HCT116 (cell line): ENCODE results near the gene SLC22A15. TPM values are rescaled to one million over a fixed set of nuclear protein-coding genes. Genes with fewer than 3 reads are reported as not detected.

Experiments
- ATAC-seq: fragments of 200-7000 bp; cut with Tn5 transposase; 2 replicates; pipeline ENCODE4 v1.9.1; 2020; ENCODE audit warnings: mild to moderate bottlenecking, moderate library complexity
- BruUV-seq: library from RNA; stranded (reverse); fragments of 400-500 nt; replicated peaks from 2 replicates; lab custom pipeline; 2021; lab: Mats Ljungman, UMichigan
- CTCF ChIA-PET: fragments of 300-600 bp; sonication (Branson Sonifier 250); formaldehyde crosslinking; loops from one replicate; lab custom pipeline; 2021; ENCODE audit warnings: antibody characterized with exemption; lab: Charles Lee
- POLR2A ChIA-PET: fragments of 300-600, 350-600 bp; sonication (Branson Sonifier 250); formaldehyde crosslinking; loops from one replicate; lab custom pipeline; 2021; ENCODE audit warnings: antibody characterized with exemption; lab: Charles Lee
- RAD21 ChIA-PET, 2 experiments: fragments of 300-600 bp; sonication (Branson Sonifier 250); formaldehyde crosslinking; loops; one replicate each; lab custom pipeline; 2023; ENCODE audit warnings: low total read pairs in 2 of 2; ENCODE audit not compliant: uncharacterized antibody in 2 of 2, unreplicated experiment in 2 of 2, low non-redundant PET in 1 of 2; lab: Charles Lee
- DNase-seq: peaks from one replicate; pipeline ENCODE4 v3.0.0-alpha.2; 2010; ENCODE audit warnings: low read depth, low spot score
- H2AFZ ChIP-seq: fragments of 200-600 bp; shearing (Covaris generic), sonication (generic); 2 replicates; pipeline ENCODE4 v1.6.1; 2017; ENCODE audit warnings: low read depth, mixed run types, mixed read lengths, antibody characterized with exemption, low read length; ENCODE audit not compliant: poor library complexity, severe bottlenecking
- H3K27ac ChIP-seq: 2 replicates; pipeline ENCODE4 v1.5.1; 2012; ENCODE audit warnings: low read depth, low read length
- H3K27me3 ChIP-seq: fragments of 200-600 bp; sonication (generic); 2 replicates; pipeline ENCODE4 v1.6.1; 2016; ENCODE audit warnings: mixed run types, low read length, mixed read lengths; ENCODE audit not compliant: insufficient read depth
- H3K36me3 ChIP-seq, 2 experiments: fragments of 200-500 bp in 1 of 2; fragments of 200-600 bp in 1 of 2; sonication (Bioruptor generic) in 1 of 2; sonication (generic) in 1 of 2; 2 replicates each; pipeline versions ENCODE4 v1.5.1 to v1.6.1; 2014 to 2016; ENCODE audit warnings: low read length in 2 of 2, inconsistent platforms in 1 of 2, mixed read lengths in 1 of 2, mixed run types in 1 of 2; ENCODE audit not compliant: insufficient read depth in 2 of 2, control insufficient read depth in 1 of 2
- H3K4me1 ChIP-seq, 2 experiments: fragments of 200-600 bp in 1 of 2; sonication (generic) in 1 of 2; 2 replicates each; pipeline versions ENCODE4 v1.5.1 to v1.6.1; 2012 to 2017; ENCODE audit warnings: low read length in 2 of 2, inconsistent platforms in 1 of 2, mild to moderate bottlenecking in 1 of 2, mixed read lengths in 1 of 2, mixed run types in 1 of 2, moderate library complexity in 1 of 2; ENCODE audit not compliant: insufficient read depth in 2 of 2, control insufficient read depth in 1 of 2
- H3K4me2 ChIP-seq: fragments of 200-600 bp; sonication (generic); 2 replicates; pipeline ENCODE4 v1.6.1; 2017; ENCODE audit warnings: mixed run types, low read length, mixed read lengths
- H3K4me3 ChIP-seq, 2 experiments: fragments of 200-600 bp in 1 of 2; sonication (generic) in 1 of 2; replicated peaks in 1 of 2; 2 replicates each; pipeline ENCODE4 v1.5.1; 2011 to 2016; ENCODE audit warnings: low read length in 2 of 2, control low read depth in 1 of 2, low read depth in 1 of 2, mild to moderate bottlenecking in 1 of 2, mixed read lengths in 1 of 2, mixed run types in 1 of 2
- H3K79me2 ChIP-seq: fragments of 200-600 bp; sonication (generic); 2 replicates; pipeline ENCODE4 v1.6.1; 2017; ENCODE audit warnings: mild to moderate bottlenecking, mixed run types, low read length, moderate library complexity, mixed read lengths; ENCODE audit not compliant: insufficient read depth
- H3K9ac ChIP-seq: fragments of 200-600 bp; sonication (generic); 2 replicates; pipeline ENCODE4 v1.6.1; 2016; ENCODE audit warnings: low read length, mixed read lengths
- H3K9me2 ChIP-seq: fragments of 200-600 bp; sonication (generic), shearing (Covaris generic); 2 replicates; pipeline ENCODE4 v1.6.1; 2017; ENCODE audit warnings: mixed run types, mild to moderate bottlenecking, moderate library complexity; ENCODE audit not compliant: insufficient read depth
- H3K9me3 ChIP-seq, 2 experiments: fragments of 200-500 bp in 1 of 2; fragments of 200-600 bp in 1 of 2; sonication (Bioruptor generic) in 1 of 2; sonication (generic) in 1 of 2; 2 replicates each; pipeline ENCODE4 v1.6.1; 2014 to 2017; ENCODE audit warnings: low read length in 2 of 2, mixed read lengths in 2 of 2, inconsistent platforms in 1 of 2, low read depth in 1 of 2, mild to moderate bottlenecking in 1 of 2, mixed run types in 1 of 2, moderate library complexity in 1 of 2; ENCODE audit not compliant: control insufficient read depth in 1 of 2, insufficient read depth in 1 of 2
- H4K20me1 ChIP-seq: fragments of 200-600 bp; sonication (generic), shearing (Covaris generic); 2 replicates; pipeline ENCODE4 v1.6.1; 2017; ENCODE audit warnings: mixed run types, mild to moderate bottlenecking, moderate library complexity; ENCODE audit not compliant: insufficient read depth
- CBX3 ChIP-seq: IDR thresholded peaks from 2 replicates; pipeline ENCODE4 v1.6.1; 2012; ENCODE audit warnings: low read depth
- EGR1 ChIP-seq: IDR thresholded peaks from 2 replicates; pipeline ENCODE4 v1.6.1; 2012; ENCODE audit warnings: low read depth
- ELF1 ChIP-seq: IDR thresholded peaks from 2 replicates; pipeline ENCODE4 v1.6.1; 2012; ENCODE audit warnings: low read depth, borderline replicate concordance
- EZH2 ChIP-seq: fragments of 200-600 bp; sonication (generic); IDR thresholded peaks from 2 replicates; pipeline ENCODE4 v1.6.1; 2017; ENCODE audit warnings: antibody characterized with exemption, mixed run types
- POLR2A ChIP-seq: IDR thresholded peaks from 2 replicates; pipeline ENCODE4 v1.7.0; 2011; ENCODE audit warnings: borderline replicate concordance; ENCODE audit not compliant: insufficient read depth, insufficient read length; ENCODE audit errors: extremely low read depth
- POLR2AphosphoS5 ChIP-seq: IDR thresholded peaks from 2 replicates; pipeline ENCODE4 v1.6.1; 2011; ENCODE audit warnings: mild to moderate bottlenecking, low read depth, low read length, moderate library complexity
- SIN3A ChIP-seq: IDR thresholded peaks from 2 replicates; pipeline ENCODE4 v1.6.1; 2012; ENCODE audit warnings: low read depth
- SRF ChIP-seq: IDR thresholded peaks from 2 replicates; pipeline ENCODE4 v1.6.1; 2012; ENCODE audit warnings: low read depth
- TCF7L2 ChIP-seq: IDR thresholded peaks from 2 replicates; pipeline ENCODE4 v1.7.0; 2011; ENCODE audit warnings: borderline replicate concordance, inconsistent platforms; ENCODE audit not compliant: insufficient read depth, insufficient read length; ENCODE audit errors: extremely low read depth
- YY1 ChIP-seq: IDR thresholded peaks from 2 replicates; pipeline ENCODE4 v1.6.1; 2011; ENCODE audit warnings: low read length, low read depth, moderate library complexity, mild to moderate bottlenecking; ENCODE audit not compliant: insufficient replicate concordance; ENCODE audit errors: extremely low read depth
- ZFX ChIP-seq: fragments of 450-650 bp; IDR thresholded peaks from 2 replicates; pipeline ENCODE4 v1.6.1; 2017
- intact Hi-C: fragments of 100-400 bp; cut with micrococcal nuclease; formaldehyde crosslinking; loops from 2 replicates; pipeline ENCODE4 v1.10.0; 2022
- total RNA-seq: library from RNA; stranded (reverse); gene quantifications from one replicate; pipeline ENCODE4 v1.2.1, GENCODE V29; 2021; ENCODE audit not compliant: unreplicated experiment
- TF ChIP-seq, protein P1 (sequence below): IDR thresholded peaks from 2 replicates; pipeline ENCODE4 v1.6.1; 2012
- TF ChIP-seq, protein P2 (sequence below): IDR thresholded peaks from 2 replicates; pipeline ENCODE4 v1.6.1; 2012
- TF ChIP-seq, protein P3 (sequence below): IDR thresholded peaks from 2 replicates; pipeline ENCODE4 v1.6.1; 2011; ENCODE audit warnings: mild to moderate bottlenecking, low read length, moderate library complexity; ENCODE audit not compliant: insufficient replicate concordance; ENCODE audit errors: extremely low read depth
- TF ChIP-seq, protein P4 (sequence below), 3 experiments: fragments of 200-600 bp in 1 of 3; sonication (generic) in 1 of 3; IDR thresholded peaks in 2 of 3; conservative IDR thresholded peaks in 1 of 3; 2 replicates each; pipeline ENCODE4 v1.5.1; 2012 to 2017; ENCODE audit warnings: low read depth in 2 of 3, low read length in 2 of 3, antibody characterized with exemption in 1 of 3, borderline replicate concordance in 1 of 3, control low read depth in 1 of 3, mild to moderate bottlenecking in 1 of 3, mixed read lengths in 1 of 3, mixed run types in 1 of 3, moderate library complexity in 1 of 3; ENCODE audit not compliant: insufficient read depth in 1 of 3

The SLC22A15 gene
- total RNA-seq, 1 experiment from 2014 or later = 3.1 TPM

DNA sequence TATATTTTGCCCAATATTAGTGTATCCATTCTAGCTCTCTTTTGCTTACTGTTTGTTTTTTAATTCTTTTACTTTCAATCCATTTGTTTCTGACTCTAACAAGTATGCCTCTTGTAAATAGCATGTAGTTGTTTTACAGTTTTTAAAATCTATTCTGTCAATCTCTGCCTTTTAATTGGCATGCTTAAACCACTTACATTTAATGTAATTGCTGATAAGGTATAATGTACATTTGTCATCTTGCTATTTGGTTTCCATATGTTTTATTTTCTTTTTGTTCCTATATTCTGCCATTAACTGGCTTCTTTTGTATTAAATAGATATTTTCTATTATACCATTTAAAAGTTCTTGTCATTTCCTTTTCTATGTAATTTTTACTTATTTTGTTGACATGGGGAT lies 118.7 kb downstream of the SLC22A15 start:
- Histone ChIP-seq H3K9ac (no peak overlapping the region), H3K4me1 (no peaks in the 10 kb centered on the region), H2AFZ (no peak overlapping the region), H3K4me3 (no peak overlapping the region), H3K79me2 (no peaks in the 10 kb centered on the region), H3K27ac (no peak overlapping the region), H3K4me2 (no peak overlapping the region), H3K9me2 (no peaks in the 10 kb centered on the region), H3K27me3 (no peaks in the 10 kb centered on the region), H3K9me3 (no peaks in the 10 kb centered on the region), H3K36me3 (no peaks in the 10 kb centered on the region)
- ATAC-seq (no peak), DNase-seq (no peak)
- RAD21 ChIA-PET = no interaction called here
- intact Hi-C loops = no loop called here
- no TSS peak for BruUV-seq
- POLR2A ChIA-PET = no interaction called here
- CTCF ChIA-PET = no interaction called here
- no peak for TF ChIP-seq CBX3
- TF ChIP-seq, protein P1, sequence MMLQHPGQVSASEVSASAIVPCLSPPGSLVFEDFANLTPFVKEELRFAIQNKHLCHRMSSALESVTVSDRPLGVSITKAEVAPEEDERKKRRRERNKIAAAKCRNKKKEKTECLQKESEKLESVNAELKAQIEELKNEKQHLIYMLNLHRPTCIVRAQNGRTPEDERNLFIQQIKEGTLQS = no peak
- no peak for TF ChIP-seq ZFX
- no peak for TF ChIP-seq EGR1
- no peak for TF ChIP-seq POLR2AphosphoS5
- no peak for TF ChIP-seq EZH2
- TF ChIP-seq, all 23 proteins: peak for 0
- H4K20me1 ChIP-seq = no peaks in the 10 kb centered on the region

DNA sequence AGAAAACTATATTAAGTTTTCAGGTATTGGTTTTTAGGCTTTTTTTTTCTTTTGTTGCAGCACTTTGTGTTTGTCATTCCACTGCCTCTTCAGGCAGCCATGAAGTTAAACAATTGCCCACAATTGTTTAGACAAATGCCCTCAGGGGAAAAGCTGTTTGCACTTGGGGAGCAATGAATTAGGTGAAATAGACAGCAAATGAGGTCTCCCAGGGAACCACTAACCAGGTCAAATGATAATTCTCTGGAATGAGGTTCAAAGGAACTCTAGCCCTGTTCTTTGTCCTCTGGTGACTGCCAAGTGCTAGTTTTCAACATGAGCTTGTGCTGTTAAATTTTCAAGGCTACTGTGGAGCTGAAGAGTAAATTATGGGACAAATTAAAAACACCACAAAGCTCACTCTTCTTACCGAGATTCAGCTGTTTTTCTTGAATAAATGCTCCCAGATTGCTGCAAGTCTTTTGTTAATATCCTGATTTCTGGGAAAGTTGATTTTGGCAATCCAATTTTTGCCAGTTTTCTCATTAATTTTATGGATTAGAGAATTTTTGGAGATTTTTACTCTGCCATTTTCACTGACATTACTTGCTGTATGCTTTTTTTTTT lies 119.8 kb downstream of the SLC22A15 start:
- no peaks in the 10 kb centered on the region for H4K20me1 ChIP-seq
- BruUV-seq = no TSS peak
- no peaks in the 10 kb centered on the region for H3K79me2 ChIP-seq
- H3K4me2 ChIP-seq = no peak overlapping the region
- no peaks in the 10 kb centered on the region for H3K4me1 ChIP-seq
- H3K27ac ChIP-seq = no peak overlapping the region
- H3K27me3 ChIP-seq = no peaks in the 10 kb centered on the region
- H3K9me3 ChIP-seq = no peaks in the 10 kb centered on the region
- H3K9me2 ChIP-seq = no peaks in the 10 kb centered on the region
- ChIA-PET CTCF (interaction anchor here (0.7 kb wide), 1 partner anchor 62 kb away, joined by 3 read pairs; no protein-coding TSS in a partner anchor), POLR2A (no interaction called here), RAD21 (no interaction called here)
- H3K36me3 ChIP-seq = no peaks in the 10 kb centered on the region
- no peak overlapping the region for H3K9ac ChIP-seq
- no peak for ATAC-seq
- no peak overlapping the region for H2AFZ ChIP-seq
- intact Hi-C loops = no loop called here
- H3K4me3 ChIP-seq = no peak overlapping the region
- no peak for DNase-seq
- TF ChIP-seq CBX3 (no peak), TCF7L2 (no peak), SIN3A (no peak), ZFX (no peak), SRF (no peak), POLR2AphosphoS5 (no peak), ELF1 (no peak), EGR1 (no peak), EZH2 (no peak), POLR2A (no peak), YY1 (no peak)
- TF ChIP-seq, protein P1 = no peak
- TF ChIP-seq, protein P2, sequence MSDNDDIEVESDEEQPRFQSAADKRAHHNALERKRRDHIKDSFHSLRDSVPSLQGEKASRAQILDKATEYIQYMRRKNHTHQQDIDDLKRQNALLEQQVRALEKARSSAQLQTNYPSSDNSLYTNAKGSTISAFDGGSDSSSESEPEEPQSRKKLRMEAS = no peak
- TF ChIP-seq, protein P3, sequence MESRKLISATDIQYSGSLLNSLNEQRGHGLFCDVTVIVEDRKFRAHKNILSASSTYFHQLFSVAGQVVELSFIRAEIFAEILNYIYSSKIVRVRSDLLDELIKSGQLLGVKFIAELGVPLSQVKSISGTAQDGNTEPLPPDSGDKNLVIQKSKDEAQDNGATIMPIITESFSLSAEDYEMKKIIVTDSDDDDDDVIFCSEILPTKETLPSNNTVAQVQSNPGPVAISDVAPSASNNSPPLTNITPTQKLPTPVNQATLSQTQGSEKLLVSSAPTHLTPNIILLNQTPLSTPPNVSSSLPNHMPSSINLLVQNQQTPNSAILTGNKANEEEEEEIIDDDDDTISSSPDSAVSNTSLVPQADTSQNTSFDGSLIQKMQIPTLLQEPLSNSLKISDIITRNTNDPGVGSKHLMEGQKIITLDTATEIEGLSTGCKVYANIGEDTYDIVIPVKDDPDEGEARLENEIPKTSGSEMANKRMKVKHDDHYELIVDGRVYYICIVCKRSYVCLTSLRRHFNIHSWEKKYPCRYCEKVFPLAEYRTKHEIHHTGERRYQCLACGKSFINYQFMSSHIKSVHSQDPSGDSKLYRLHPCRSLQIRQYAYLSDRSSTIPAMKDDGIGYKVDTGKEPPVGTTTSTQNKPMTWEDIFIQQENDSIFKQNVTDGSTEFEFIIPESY = no peak
- TF ChIP-seq, protein P4, sequence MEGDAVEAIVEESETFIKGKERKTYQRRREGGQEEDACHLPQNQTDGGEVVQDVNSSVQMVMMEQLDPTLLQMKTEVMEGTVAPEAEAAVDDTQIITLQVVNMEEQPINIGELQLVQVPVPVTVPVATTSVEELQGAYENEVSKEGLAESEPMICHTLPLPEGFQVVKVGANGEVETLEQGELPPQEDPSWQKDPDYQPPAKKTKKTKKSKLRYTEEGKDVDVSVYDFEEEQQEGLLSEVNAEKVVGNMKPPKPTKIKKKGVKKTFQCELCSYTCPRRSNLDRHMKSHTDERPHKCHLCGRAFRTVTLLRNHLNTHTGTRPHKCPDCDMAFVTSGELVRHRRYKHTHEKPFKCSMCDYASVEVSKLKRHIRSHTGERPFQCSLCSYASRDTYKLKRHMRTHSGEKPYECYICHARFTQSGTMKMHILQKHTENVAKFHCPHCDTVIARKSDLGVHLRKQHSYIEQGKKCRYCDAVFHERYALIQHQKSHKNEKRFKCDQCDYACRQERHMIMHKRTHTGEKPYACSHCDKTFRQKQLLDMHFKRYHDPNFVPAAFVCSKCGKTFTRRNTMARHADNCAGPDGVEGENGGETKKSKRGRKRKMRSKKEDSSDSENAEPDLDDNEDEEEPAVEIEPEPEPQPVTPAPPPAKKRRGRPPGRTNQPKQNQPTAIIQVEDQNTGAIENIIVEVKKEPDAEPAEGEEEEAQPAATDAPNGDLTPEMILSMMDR (IDR thresholded peaks at IDR 0.05 in 2 of 3, conservative IDR thresholded peaks at IDR 0.05 in 1 of 3; ENCODE audit: borderline replicate concordance in 1 of 3, insufficient read depth in 1 of 3, low read depth in 2 of 3, low read length in 2 of 3) = no peak
